Stimulated activated CD4-positive, alpha-beta T cell treated with anti-CD3 and anti-CD28 coated beads, Interleukin-1b, Interleukin-23, amount 100 ng/mL, for 24 hours (primary cell): ENCODE data around the gene DDB1.
"Not testable (repeated sequence)": the region's sequence is repeated elsewhere in the genome, so short reads cannot be mapped to it uniquely, and the experiment has no call there.

Experiments
- DNase-seq, 4 experiments: peaks; one replicate each; pipeline ENCODE4 v3.0.0-alpha.2; 2020; ENCODE audit warnings: low read depth in 4 of 4, low spot score in 1 of 4

Gene DDB1

DNA sequence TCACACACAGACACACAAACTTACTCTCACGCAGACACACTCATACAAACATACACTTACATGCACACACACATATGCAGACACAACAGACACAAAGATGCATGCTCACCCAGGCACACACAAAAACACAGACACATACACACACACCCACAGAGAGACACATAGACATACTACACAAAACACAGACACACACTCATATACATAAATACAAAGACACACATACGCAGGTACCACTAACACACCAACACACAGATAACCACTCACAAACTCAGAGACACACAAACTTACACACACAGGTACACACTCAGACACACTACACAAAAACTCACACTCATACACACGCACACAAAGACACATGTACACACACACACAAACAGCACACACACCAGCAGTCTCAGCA is 60.2 kb downstream of the DDB1 start:
- DNase-seq, result no peak

DNA sequence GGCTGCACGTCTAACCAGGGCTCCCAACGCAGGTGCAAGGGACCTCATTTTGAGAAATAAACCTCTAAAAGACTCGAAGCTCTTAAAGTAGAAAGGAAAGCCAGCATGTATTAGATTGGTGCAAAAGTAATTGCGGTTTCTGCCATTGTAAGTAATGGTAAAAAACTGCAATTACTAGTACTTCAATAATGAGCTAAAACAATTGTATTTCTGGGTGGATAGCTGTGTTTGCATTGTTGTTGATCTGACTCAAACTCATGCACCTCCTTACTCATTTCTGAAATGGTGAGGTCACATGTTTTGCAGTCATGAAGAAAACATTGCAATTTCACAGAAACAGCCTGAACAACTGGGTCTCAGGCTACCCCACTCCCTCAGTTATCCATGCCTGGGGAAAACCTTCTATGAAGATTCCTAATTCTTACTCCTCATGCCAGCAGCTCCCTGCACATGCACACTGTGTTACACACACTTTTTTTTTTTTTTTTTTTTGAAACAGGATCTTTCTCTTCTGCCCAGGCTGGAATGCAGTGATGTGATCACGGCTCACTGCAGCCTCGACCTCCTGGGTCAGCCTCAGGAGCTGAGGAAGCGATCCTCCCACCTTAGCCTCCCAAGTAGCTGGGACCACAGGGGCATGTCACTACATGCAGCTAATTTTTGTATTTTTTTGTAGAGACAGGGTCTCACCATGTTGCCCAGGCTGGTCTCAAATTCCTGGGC is 62.4 kb downstream of the DDB1 start:
- DNase-seq, result no peak

DNA sequence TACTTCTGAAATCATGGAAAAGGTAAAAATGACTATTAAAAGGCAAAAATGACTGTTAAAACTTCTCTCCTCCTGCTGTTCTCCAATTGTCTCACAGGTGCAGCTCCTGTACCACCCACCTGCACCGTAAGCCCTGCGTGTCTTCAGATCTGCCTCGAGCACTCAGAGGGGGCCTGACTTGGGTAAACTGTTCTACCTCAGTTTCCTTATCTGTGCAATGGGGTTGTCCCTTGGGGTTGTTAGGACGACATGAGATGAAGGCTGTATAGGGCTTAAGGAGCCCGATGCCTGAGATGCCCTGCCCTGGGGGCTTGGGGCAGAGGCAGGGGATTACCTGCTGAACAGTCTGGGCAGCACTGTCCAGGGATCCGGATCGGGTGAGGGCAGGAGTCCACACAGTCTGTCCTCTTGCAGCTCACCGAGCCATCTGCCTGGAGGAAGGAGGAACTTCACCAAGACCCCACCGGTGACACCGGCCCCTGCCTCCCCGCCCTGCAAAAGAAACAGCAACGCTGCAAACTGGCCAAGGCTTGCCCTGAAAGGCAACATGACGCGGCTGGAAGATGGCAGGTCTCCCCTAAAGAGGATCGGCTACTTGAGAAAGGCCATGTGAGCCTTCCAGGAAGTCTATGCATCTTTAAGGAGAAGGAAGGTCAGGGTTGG is 64.2 kb downstream of the DDB1 start:
- DNase-seq, result no peak

DNA sequence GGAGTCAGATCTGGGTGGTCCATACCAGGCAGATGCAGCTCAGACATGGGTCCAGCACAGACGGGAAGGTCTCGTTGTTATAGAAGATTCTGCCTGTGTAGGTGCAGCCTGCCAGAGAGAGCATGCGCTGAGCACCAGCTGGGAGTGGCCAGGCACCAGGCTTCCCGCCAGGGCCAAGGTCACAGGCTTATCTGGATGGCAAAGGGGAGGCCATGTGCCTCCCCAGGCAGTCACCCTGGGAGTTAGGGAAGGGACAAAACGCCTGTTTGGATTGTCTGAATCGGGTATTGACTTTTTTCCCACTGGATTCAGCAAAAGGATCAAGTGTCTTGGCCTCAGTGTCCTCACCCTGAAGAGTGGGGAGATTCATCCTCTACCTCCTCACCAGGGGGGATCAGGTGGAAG is 65.5 kb downstream of the DDB1 start:
- no peak for DNase-seq

DNA sequence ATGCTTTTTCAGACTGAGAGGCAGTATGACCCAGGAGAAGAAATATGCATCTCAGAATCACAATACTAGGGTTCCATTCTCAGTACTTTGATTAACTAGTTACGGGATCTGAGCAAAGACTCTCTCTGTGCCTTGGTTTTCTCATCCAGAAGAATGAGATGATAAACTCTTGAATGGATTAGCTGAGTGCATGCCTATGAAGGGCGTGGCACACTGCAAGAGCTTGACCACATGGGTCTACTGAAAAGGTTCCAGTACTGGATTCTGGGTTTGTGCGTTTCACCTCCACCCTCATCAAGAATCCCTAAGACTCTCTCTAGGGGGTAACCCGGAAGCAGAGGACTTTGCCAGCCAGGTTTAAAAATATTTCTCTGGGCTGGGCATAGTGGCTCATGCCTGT is 66.3 kb downstream of the DDB1 start:
- DNase-seq, result no peak

DNA sequence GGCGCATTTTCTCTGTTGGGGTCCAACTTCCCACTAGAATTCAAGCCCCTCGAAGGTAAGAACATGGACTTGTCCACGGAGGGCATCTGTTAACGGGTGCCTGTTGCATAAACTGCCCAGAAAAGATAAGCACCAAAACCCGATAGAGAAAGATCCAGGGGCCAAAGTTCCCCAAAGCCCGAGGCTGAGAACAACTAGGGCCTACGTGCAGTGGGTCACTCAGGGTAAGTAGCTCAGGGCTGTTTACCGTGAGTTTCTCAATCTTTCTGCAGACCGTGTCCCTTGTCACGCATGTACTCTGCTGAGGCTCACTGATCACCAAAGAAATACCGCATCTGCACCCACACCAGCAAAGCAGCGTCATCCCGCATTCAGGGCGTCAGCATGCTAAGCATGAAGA is 67.5 kb downstream of the DDB1 start:
- DNase-seq, result no peak

DNA sequence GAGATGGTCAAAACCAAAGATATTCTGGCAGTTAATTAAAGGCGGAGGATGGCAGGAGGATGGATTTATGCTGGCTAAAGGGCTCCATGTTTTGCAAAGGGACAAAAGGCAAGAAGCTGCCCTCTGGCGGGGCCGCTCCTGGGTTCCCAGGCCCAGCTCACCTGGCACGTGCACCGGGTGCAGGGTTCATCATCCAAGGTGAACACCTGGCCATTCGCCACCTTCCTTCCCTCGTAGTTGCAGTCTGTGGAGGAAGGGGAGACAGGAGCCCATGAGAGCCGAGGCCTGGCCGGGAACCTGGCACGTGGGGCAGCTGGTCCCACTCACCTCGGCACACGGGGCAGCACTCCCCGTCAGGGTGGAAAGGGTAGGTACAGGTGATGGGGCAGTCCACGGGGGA is 68.1 kb downstream of the DDB1 start:
- DNase-seq, result no peak

DNA sequence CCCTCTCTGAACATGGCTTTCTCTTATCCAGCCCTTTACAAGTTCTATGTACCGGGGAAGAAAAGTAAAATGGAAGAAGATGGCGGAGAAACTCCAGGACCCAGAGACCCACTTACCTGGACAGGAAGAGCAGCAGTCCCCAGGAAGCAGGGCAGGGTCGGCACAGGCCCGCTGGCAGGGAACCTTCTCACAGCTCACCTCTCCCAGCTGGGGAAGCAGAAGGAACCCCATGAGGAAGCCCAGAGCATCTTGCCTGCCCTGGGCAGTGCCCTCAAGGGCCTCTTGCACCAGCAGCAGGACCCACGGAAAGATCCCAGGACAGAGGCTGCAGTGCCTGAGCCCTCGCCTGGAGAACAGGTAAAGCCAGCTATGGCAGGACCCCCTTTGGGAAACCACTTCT is 68.5 kb downstream of the DDB1 start:
- DNase-seq, result no peak

DNA sequence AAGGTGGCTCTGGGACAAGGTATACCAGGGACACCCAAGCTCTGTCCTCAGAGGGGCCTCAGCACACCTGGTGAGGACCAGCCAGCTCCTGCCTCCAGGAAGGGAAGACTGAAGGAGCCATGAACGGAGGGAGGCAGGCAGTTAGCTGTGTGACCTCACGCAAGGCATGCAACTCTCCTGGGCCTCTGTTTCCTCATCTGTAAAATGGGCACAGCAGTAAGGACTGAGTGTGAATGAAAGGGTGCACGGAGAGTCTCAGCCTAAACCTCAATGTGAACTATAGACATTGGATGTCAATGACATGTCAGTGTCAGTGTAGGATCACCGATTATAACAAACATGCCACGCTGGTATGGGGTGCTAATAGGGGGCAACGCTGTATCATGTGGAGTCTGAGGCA is 73.5 kb downstream of the DDB1 start:
- no peak for DNase-seq

DNA sequence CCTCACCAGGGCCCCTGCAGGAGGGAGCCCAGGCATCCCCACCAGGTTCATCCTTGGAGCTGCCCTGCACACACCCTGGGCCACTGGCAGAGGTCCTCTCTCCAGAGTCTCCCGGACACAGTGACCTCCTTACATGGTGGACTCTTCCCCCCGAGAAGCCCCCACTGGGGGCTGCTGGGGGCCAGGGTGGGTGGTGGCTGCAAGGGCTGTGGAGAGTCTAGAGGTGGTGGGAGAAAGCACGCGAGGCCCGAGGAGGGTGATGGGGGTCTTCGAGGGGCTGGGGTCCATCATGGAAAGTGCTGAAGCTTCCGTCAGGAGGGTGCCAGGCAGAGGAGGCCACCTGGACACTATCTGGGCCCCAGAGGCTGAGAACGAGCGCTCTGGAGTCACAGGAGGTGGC is 74.4 kb downstream of the DDB1 start:
- no peak for DNase-seq

DNA sequence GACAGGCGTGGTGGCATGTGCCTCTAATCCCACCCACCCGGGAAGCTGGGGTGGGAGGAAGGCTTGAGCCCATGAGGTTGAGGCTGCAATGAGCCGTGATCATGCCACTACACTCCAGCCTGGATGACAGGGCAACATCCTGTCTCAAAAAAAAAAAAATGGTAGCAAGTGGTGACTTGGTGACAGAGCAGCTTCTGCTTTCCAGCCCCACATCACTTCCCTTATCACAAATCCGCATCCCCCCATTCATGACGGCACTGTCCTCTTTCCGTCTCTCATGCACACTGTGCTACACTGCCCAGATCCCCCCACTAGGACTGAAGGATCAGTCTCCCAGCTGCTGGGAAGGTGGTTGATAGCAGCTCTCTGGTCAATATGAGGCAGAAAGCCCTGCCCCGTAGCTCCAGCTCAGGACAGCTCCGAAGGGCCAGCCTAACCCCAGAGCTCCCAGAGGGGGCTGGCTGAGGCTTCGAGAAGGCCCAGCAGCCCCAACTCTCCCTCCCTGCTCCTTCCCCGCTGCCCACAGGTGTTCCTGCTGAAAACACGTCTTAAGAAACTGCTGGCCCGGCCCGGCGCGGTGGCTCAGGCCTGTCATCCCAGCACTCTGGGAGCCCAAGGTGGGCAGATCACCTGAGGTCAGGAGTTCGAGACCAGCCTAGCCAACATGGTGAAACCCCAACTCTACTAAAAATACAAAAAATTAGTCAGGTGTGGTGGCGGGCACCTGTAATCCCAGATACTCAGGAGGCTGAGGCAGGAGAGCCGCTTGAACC is 76.0 kb downstream of the DDB1 start:
- no peak for DNase-seq

DNA sequence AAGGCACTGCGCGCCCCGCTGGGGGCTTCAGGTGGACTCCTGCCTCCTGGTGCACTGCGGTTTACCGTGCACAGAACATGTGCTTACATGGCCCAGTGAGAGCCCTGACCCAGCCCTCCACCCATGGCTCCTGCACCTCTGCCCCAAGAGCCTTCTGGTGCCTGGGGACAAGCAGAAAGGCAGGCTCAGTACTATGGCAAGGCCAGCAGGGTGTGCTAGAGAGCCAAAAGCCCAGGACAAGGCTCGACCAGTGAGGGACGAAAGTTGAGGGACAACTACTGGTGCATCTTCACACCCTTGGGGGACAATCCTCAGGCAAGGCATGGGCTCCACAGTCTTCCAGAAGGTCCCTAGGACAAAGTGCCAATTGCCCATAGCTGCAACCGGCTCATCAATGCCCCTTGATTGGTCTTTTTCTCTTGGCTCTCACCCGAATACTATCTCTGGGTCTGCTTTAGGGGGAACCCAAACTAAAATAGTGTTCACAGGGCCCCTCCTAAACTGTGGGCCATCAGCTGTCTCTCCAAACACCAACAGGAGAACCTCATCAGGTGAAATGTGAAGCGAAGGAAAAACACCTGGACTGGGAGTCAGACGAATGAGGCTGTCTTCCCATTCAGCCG is 78.4 kb downstream of the DDB1 start:
- peak; percentile 25 to 49 (median 40) for DNase-seq

DNA sequence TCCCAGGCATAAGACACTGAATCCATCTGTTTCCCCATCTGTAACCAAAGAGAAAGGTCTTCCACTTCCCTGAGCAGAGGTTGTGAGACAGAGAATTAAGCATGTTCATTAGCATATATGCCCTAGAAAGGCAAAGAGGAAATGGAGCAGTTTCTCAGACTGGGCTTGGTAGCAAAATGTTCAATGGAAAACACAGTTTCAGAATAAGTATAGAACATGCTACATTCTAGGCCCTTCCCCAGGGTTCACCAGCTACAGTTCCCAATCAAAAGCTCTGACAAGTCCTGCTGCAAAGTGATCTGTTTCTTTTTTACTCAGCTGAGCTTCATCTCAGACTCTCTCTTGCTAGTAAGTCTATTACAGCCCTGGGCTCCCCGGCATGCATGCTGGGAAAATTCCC is 80.6 kb downstream of the DDB1 start:
- DNase-seq, result not testable (repeated sequence)

DNA sequence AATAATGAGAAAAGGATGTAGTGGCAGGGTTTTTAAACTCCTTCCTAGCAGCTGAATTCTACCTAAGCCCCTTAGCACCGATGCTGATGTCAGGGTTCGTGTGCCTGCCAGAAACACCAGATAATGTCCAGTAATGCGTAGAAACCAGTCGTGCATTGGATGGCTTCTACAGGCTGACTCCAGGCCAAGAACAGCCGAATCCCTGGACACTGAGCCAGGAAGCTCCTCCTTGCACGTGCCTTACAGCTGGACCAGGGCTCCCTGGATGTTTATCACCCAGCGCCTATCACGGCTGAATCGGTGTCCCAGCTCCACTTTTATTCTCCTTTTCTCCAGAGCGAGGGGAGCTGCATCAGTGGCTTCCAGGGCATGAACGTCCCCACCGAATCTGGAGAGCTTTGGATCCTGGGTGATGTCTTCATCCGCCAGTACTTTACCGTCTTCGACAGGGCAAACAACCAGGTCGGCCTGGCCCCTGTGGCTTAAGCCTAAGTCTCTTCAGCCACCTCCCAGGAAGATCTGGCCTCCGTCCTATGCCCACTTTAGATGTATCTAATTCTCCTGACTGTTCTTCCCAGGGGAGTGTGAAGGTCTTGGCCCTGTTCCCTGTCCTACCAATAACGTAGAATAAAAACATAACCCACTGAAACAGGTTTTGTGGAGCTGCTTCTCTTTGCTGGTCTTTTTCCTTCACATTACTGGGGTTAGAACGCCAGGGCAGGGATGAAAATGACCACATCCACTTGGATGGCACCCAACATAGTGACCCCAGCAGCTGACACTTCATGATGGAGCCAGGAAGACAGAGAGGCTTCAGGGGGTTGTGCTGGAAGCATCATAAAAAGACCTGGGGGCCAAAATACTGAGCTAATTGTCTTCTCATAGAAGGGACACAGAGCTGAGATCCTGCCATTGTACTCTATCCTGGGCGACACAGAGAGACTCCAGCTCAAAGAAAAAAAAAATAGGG is 81.8 kb downstream of the DDB1 start:
- not testable (repeated sequence) for DNase-seq
